Activated naive CD8-positive, alpha-beta T cell treated with anti-CD3 and anti-CD28 coated beads, Interleukin-2, amount 50 U/mL, for 24 hours (primary cell): ENCODE measurements around the gene RSU1.

Experiments used
- ATAC-seq: fragments of 150-1000 bp; cut with Tn5 transposase; one replicate; pipeline ENCODE4 v1.10.0; 2021
- DNase-seq: peaks from one replicate; pipeline ENCODE4 v3.0.0; 2021
- H3K27ac Mint-ChIP-seq: one replicate; pipeline ENCODE4 v1.8.0; 2021; ENCODE audit warnings: mild to moderate bottlenecking, mixed read lengths
- H3K27me3 Mint-ChIP-seq: one replicate; pipeline ENCODE4 v1.8.0; 2021; ENCODE audit warnings: mixed read lengths
- H3K36me3 Mint-ChIP-seq: one replicate; pipeline ENCODE4 v1.8.0; 2021; ENCODE audit warnings: low read depth, mixed read lengths
- H3K4me1 Mint-ChIP-seq: one replicate; pipeline ENCODE4 v1.8.0; 2021; ENCODE audit warnings: mixed read lengths
- H3K4me3 Mint-ChIP-seq: one replicate; pipeline ENCODE4 v1.8.0; 2021; ENCODE audit warnings: mild to moderate bottlenecking, moderate library complexity, mixed read lengths
- H3K9me3 Mint-ChIP-seq: one replicate; pipeline ENCODE4 v1.8.0; 2021; ENCODE audit warnings: mixed read lengths

The RSU1 gene

DNA sequence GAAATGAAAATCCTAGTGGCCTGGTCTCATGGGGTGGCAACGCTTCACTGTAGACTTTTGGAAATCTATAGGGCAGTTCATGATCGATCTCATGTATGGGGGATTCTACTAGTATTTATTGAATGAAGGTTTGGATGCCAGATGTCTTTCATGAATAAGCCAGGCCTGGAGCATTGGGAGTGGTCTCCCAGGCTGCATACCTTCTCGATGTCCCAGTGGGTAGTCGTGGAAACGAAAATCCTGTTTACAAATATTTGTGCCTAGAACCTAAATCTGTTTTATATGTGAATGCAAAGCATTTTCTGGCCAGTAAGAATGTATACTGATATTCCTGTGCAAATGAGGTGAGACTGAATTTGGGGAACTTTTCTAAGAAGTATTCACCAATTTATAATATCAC lies 190.5 kb downstream of the RSU1 start:
- Mint-ChIP-seq H3K4me3 (no peak overlapping the region), H3K27ac (no peak overlapping the region)

DNA sequence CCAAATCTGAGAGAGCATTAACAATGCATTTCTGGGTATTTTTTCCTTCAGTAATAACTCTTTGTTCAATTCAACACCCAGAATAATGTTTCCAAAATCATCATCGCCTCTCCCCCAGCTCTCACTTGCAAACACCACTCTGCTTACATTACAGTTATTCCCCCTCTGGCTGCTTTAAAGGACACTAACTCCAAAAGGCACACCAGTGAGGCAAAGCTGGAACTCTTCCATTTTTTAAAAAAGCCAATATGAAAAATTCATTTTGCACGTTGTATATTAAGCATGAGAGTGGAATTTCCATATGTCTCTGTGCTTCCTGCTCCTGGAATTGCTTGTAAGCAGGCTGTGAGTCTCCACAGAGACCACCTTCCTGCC lies 204.3 kb downstream of the RSU1 start:
- Mint-ChIP-seq H3K27me3 (no peaks in the 10 kb centered on the region), H3K36me3 (peaks cover 23% of the 10 kb centered on the region), H3K4me1 (no peaks in the 10 kb centered on the region), H3K27ac (no peak overlapping the region), H3K9me3 (peaks cover 22% of the 10 kb centered on the region), H3K4me3 (no peak overlapping the region)
- no peak for ATAC-seq
- no peak for DNase-seq

More for the DNA sequence above, 190.5 kb downstream of the RSU1 start:
- ATAC-seq: no peak
- Mint-ChIP-seq H3K4me1 (no peaks in the 10 kb centered on the region), H3K36me3 (peaks cover 19% of the 10 kb centered on the region), H3K9me3 (peaks cover 14% of the 10 kb centered on the region), H3K27me3 (no peaks in the 10 kb centered on the region)
- DNase-seq: no peak

GRCh38 chr10:16612115-16612980 lies 204.9 kb downstream of the RSU1 start:
- DNase-seq (peak; percentile 6), ATAC-seq (no peak)
- H3K9me3 Mint-ChIP-seq: peaks cover 22% of the 10 kb centered on the region
- peaks cover 21% of the 10 kb centered on the region for H3K36me3 Mint-ChIP-seq
- no peaks in the 10 kb centered on the region for H3K27me3 Mint-ChIP-seq
- no peak overlapping the region for H3K27ac Mint-ChIP-seq
- H3K4me3 Mint-ChIP-seq: no peak overlapping the region
- no peaks in the 10 kb centered on the region for H3K4me1 Mint-ChIP-seq

DNA sequence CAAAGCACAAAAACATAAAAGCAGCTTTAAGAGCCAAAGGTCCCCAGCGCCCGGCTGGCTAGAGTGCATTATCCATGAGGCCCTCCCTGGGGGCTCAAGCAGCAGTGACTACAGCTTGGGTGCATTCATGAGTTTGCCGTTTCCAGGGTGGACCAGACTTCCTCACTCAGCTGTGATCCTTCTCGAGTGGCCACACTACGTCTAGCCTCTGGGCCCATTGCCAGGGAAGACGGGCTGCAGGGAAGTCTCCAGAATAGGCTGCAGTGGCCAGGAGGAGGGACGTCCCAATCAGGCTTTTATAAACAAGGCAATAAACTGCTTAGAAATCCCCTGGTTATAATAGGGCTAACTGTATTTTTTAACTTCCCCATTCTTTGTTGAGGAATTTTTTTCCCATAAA lies 206.2 kb downstream of the RSU1 start:
- no peak overlapping the region for H3K4me3 Mint-ChIP-seq
- ATAC-seq: no peak
- H3K27ac Mint-ChIP-seq: no peak overlapping the region
- peaks cover 12% of the 10 kb centered on the region for H3K9me3 Mint-ChIP-seq
- peaks cover 9% of the 10 kb centered on the region for H3K36me3 Mint-ChIP-seq
- DNase-seq: no peak
- H3K27me3 Mint-ChIP-seq: no peaks in the 10 kb centered on the region
- H3K4me1 Mint-ChIP-seq: no peaks in the 10 kb centered on the region

DNA sequence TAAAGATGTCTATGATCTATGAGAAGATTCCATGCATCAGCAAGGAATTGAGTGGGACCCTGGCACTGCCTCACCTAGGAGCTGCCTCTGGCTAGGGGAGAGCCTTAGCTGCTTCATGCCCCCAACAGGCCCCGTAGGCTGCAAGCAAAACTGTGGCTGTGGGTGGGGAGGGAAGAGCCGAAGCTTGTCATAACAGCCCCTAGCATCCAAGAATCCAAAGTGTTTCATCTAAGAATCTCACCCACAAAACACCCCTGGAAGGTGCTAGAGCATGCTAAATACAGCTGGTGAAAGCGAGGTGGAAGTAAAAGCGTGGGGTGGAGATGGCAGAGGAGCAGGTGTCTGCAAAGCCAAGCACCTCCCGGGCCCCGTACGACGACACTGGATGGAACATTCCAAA lies 208.0 kb downstream of the RSU1 start:
- no peak for ATAC-seq
- H3K9me3 Mint-ChIP-seq: peaks cover 6% of the 10 kb centered on the region
- no peaks in the 10 kb centered on the region for H3K4me1 Mint-ChIP-seq
- H3K36me3 Mint-ChIP-seq: no peaks in the 10 kb centered on the region
- H3K27ac Mint-ChIP-seq: no peak overlapping the region
- DNase-seq: no peak
- H3K27me3 Mint-ChIP-seq: no peaks in the 10 kb centered on the region
- H3K4me3 Mint-ChIP-seq: no peak overlapping the region

- ATAC-seq: no peak
- Mint-ChIP-seq H3K27me3 (no peaks in the 10 kb centered on the region), H3K4me3 (no peak overlapping the region), H3K27ac (no peak overlapping the region), H3K4me1 (no peaks in the 10 kb centered on the region), H3K9me3 (no peaks in the 10 kb centered on the region), H3K36me3 (peaks cover 7% of the 10 kb centered on the region)
- DNase-seq: no peak
Observed at GRCh38 chr10:16606923-16607322, 210.3 kb downstream of the RSU1 start.

- DNase-seq: no peak
- peaks cover 7% of the 10 kb centered on the region for H3K36me3 Mint-ChIP-seq
- H3K27ac Mint-ChIP-seq: no peak overlapping the region
- no peak for ATAC-seq
- H3K9me3 Mint-ChIP-seq: no peaks in the 10 kb centered on the region
- no peak overlapping the region for H3K4me3 Mint-ChIP-seq
- no peaks in the 10 kb centered on the region for H3K4me1 Mint-ChIP-seq
- H3K27me3 Mint-ChIP-seq: no peaks in the 10 kb centered on the region
Observed at GRCh38 chr10:16606421-16606820, 210.8 kb downstream of the RSU1 start.

GRCh38 chr10:16603308-16603707 lies 213.9 kb downstream of the RSU1 start:
- H3K27ac Mint-ChIP-seq: no peak overlapping the region
- no peaks in the 10 kb centered on the region for H3K9me3 Mint-ChIP-seq
- no peaks in the 10 kb centered on the region for H3K4me1 Mint-ChIP-seq
- ATAC-seq (no peak), DNase-seq (no peak)
- peaks cover 25% of the 10 kb centered on the region for H3K36me3 Mint-ChIP-seq
- no peaks in the 10 kb centered on the region for H3K27me3 Mint-ChIP-seq
- H3K4me3 Mint-ChIP-seq: no peak overlapping the region

- Mint-ChIP-seq H3K27me3 (no peaks in the 10 kb centered on the region), H3K36me3 (peaks cover 25% of the 10 kb centered on the region), H3K4me1 (no peaks in the 10 kb centered on the region)
Observed at GRCh38 chr10:16602104-16602775, 215.0 kb downstream of the RSU1 start.

DNA sequence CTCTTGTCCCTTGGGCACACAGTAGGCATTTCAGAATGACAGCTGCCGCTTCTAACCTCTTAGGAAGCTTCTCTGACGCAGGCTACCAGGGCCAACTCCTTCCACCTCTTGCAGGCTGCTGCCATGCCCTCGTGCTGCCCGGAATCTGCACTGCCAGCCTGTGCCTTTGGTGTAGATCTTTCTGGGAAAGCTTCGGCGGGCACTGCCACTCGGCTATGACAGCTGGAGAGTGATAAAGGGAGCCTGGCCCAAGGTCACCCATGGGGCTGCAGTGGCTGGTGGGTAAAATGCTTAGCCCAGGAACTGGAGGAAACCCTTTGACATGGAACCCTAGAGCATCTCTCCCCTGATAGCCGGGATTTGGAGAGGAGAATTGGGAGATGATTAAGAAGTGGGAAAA lies 217.6 kb downstream of the RSU1 start:
- DNase-seq: no peak
- no peaks in the 10 kb centered on the region for H3K9me3 Mint-ChIP-seq
- H3K36me3 Mint-ChIP-seq: peaks cover 39% of the 10 kb centered on the region
- no peaks in the 10 kb centered on the region for H3K27me3 Mint-ChIP-seq
- H3K27ac Mint-ChIP-seq: no peak overlapping the region
- H3K4me1 Mint-ChIP-seq: no peaks in the 10 kb centered on the region
- no peak overlapping the region for H3K4me3 Mint-ChIP-seq
- no peak for ATAC-seq

More at GRCh38 chr10:16602104-16602775, 215.0 kb downstream of the RSU1 start:
- ATAC-seq (no peak), DNase-seq (no peak)
- Mint-ChIP-seq H3K27ac (no peak overlapping the region), H3K4me3 (no peak overlapping the region), H3K9me3 (no peaks in the 10 kb centered on the region)

DNA sequence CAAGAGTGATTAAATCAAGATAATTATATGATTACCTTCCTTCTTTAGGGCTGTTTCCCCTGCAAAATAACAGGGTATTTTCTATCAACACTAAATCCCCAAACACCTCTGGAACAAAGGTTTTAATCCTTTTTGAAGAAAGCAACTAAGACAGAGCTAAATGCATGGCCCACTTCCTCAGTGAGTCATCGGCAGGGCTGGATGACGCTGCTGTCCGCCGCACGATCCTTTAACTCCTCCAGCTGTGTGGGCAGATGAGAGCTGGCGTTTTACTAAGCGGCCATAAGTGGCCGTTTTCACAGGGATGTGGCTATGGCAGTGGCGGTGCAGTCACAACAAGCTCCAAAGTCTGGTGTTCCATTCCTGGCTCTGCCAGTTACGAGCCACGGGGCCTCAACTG lies 219.6 kb downstream of the RSU1 start:
- no peak for DNase-seq
- no peak overlapping the region for H3K27ac Mint-ChIP-seq
- no peak for ATAC-seq
- H3K27me3 Mint-ChIP-seq: no peaks in the 10 kb centered on the region
- peaks cover 8% of the 10 kb centered on the region for H3K9me3 Mint-ChIP-seq
- peaks cover 51% of the 10 kb centered on the region for H3K36me3 Mint-ChIP-seq
- no peaks in the 10 kb centered on the region for H3K4me1 Mint-ChIP-seq
- no peak overlapping the region for H3K4me3 Mint-ChIP-seq

GRCh38 chr10:16592378-16592777 lies 224.8 kb downstream of the RSU1 start:
- Mint-ChIP-seq H3K4me1 (no peaks in the 10 kb centered on the region), H3K36me3 (peaks cover 39% of the 10 kb centered on the region), H3K4me3 (no peak overlapping the region), H3K9me3 (peaks cover 9% of the 10 kb centered on the region), H3K27ac (no peak overlapping the region), H3K27me3 (no peaks in the 10 kb centered on the region)
- no peak for ATAC-seq
- no peak for DNase-seq

DNA sequence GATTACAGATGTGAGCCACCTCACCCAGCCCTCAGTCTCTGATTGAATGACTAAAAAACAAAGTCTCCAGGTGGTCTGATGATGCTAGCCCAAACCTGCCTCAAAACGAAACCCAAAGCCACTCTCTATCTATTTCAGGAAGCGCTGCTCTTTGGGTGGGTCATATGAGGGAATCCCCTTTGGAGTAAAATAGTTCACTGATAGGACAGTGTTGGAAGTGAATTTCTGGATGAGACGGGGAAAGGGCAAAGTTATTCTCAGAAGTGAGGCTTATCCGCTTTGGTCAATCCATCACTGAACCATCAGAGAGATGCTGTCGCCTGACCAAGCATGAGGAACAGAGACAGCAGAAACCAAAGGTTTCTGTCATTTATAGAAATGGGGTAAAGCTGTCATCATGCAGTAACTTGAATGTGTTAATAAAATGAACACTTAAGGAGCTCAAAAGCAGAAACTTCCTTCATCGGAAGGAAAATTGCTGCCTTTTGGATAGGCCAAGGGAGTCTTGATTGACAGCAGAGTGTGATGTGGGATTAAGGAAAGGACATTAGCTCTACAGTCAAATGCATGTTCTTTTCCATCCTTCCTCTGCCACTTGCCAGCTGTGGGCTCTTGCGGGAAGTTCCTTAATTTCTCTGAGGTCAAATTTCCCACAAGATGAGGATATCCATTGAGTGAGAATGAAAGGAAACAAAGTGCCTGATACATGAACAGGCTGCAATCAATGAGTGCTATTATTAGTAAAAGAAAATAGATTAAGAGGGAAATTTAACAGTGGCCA lies 230.7 kb downstream of the RSU1 start:
- DNase-seq (no peak), ATAC-seq (peak; percentile 33)
- Mint-ChIP-seq H3K4me1 (peaks cover 6% of the 10 kb centered on the region), H3K27me3 (peaks cover 2% of the 10 kb centered on the region), H3K9me3 (peaks cover 7% of the 10 kb centered on the region), H3K36me3 (peaks cover 4% of the 10 kb centered on the region), H3K27ac (no peak overlapping the region), H3K4me3 (no peak overlapping the region)

- Mint-ChIP-seq H3K27ac (no peak overlapping the region), H3K27me3 (peaks cover 8% of the 10 kb centered on the region), H3K9me3 (peaks cover 7% of the 10 kb centered on the region), H3K36me3 (peaks cover 1% of the 10 kb centered on the region), H3K4me3 (no peak overlapping the region), H3K4me1 (peaks cover 11% of the 10 kb centered on the region)
- ATAC-seq (no peak), DNase-seq (no peak)
Observed at GRCh38 chr10:16585103-16585502, 232.1 kb downstream of the RSU1 start.

- peaks cover 11% of the 10 kb centered on the region for H3K4me1 Mint-ChIP-seq
- ATAC-seq (no peak), DNase-seq (no peak)
- no peak overlapping the region for H3K4me3 Mint-ChIP-seq
- no peaks in the 10 kb centered on the region for H3K36me3 Mint-ChIP-seq
- H3K9me3 Mint-ChIP-seq: peaks cover 7% of the 10 kb centered on the region
- H3K27ac Mint-ChIP-seq: no peak overlapping the region
- H3K27me3 Mint-ChIP-seq: peaks cover 22% of the 10 kb centered on the region
Observed at GRCh38 chr10:16583382-16583781, 233.8 kb downstream of the RSU1 start.
